Thoracic aorta (tissue), 2 donors: Measurements from ENCODE around the gene AFDN. TPM values are rescaled to one million over a fixed set of nuclear protein-coding genes. Genes with fewer than 3 reads are reported as not detected.

Source experiments
- ATAC-seq: fragments of 150-250 bp; one replicate; pipeline ENCODE4 v1.8.0; 2017; ENCODE audit warnings: low read depth; ENCODE audit not compliant: insufficient number of reproducible peaks, low FRiP score
- DNase-seq: peaks from one replicate; pipeline ENCODE4 v3.0.0-alpha.2; 2020; ENCODE audit warnings: low spot score
- H3K27ac ChIP-seq, 2 donors: fragments of 200-600 bp; sonication (generic); 1 replicate in 1 of 2; 2 replicates in 1 of 2; pipeline ENCODE4 v1.5.1; 2016; ENCODE audit warnings: mild to moderate bottlenecking in 2 of 2, moderate library complexity in 2 of 2
- H3K27me3 ChIP-seq: fragments of 200-600 bp; sonication (generic); replicated peaks from 2 replicates; pipeline ENCODE4 v1.6.0; 2016; ENCODE audit warnings: mild to moderate bottlenecking; ENCODE audit not compliant: insufficient read depth
- H3K36me3 ChIP-seq: fragments of 200-600 bp; sonication (generic); one replicate; pipeline ENCODE4 v1.5.1; 2016
- H3K4me1 ChIP-seq, 2 donors: fragments of 200-600 bp; sonication (generic); 1 replicate in 1 of 2; 2 replicates in 1 of 2; pipeline versions ENCODE4 v1.5.1 to v1.6.0; 2016; ENCODE audit warnings: low read depth in 2 of 2, mild to moderate bottlenecking in 1 of 2; ENCODE audit not compliant: control insufficient read depth in 1 of 2
- H3K4me3 ChIP-seq: fragments of 200-600 bp; sonication (generic); 2 replicates; pipeline ENCODE4 v1.5.1; 2016; ENCODE audit warnings: mild to moderate bottlenecking
- H3K9me3 ChIP-seq: fragments of 200-600 bp; sonication (generic); 2 replicates; pipeline ENCODE4 v1.5.1; 2016
- total RNA-seq, 2 donors: library from RNA; depleted of rRNA; stranded (reverse); fragments of >200 nt; gene quantifications; one replicate each; pipeline versions ENCODE4 v1.1.0 to v1.2.3, GENCODE V29; 2016
- TF ChIP-seq, protein P1 (sequence below): fragments of 200-600 bp; sonication (generic); IDR thresholded peaks from one replicate; pipeline ENCODE4 v1.5.1; 2019; ENCODE audit warnings: antibody characterized with exemption

The AFDN gene
- total RNA-seq, 2 donors from 2014 or later = 70.5 to 79.5 TPM

DNA sequence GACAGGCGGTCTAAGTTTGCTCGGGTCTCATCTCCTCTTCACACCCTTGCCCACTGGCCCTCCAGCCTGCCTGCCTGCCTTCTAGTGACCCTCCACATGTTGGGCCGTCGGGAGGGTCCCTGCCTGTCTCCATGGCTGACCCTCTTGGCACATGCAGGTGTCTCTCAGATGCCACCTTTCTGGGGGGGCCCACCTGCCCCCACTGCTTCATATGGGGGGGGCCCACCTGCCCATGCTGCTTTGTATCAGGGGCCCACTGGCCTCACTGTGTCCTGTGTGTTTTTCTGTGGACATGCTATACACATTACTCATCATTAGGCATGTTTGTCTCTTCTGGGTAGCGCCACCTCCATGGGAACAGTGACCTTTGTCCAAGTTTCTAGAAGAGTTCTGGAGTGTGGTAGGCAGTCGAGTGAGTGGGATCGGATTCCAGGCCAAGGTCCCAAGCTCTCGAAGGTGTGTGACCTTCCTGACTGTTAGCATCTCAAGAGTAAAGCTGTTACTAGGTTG, 130.3 kb downstream of the AFDN start:
- no peaks in the 10 kb centered on the region for H3K27me3 ChIP-seq
- no peaks in the 10 kb centered on the region for H3K9me3 ChIP-seq
- H3K36me3 ChIP-seq = peaks cover 4% of the 10 kb centered on the region
- no peaks in the 10 kb centered on the region for H3K4me1 ChIP-seq
- no peak for DNase-seq
- no peak overlapping the region for H3K27ac ChIP-seq
- TF ChIP-seq, protein P1, sequence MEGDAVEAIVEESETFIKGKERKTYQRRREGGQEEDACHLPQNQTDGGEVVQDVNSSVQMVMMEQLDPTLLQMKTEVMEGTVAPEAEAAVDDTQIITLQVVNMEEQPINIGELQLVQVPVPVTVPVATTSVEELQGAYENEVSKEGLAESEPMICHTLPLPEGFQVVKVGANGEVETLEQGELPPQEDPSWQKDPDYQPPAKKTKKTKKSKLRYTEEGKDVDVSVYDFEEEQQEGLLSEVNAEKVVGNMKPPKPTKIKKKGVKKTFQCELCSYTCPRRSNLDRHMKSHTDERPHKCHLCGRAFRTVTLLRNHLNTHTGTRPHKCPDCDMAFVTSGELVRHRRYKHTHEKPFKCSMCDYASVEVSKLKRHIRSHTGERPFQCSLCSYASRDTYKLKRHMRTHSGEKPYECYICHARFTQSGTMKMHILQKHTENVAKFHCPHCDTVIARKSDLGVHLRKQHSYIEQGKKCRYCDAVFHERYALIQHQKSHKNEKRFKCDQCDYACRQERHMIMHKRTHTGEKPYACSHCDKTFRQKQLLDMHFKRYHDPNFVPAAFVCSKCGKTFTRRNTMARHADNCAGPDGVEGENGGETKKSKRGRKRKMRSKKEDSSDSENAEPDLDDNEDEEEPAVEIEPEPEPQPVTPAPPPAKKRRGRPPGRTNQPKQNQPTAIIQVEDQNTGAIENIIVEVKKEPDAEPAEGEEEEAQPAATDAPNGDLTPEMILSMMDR = no peak
- no peak overlapping the region for H3K4me3 ChIP-seq
- ATAC-seq = no peak

DNA sequence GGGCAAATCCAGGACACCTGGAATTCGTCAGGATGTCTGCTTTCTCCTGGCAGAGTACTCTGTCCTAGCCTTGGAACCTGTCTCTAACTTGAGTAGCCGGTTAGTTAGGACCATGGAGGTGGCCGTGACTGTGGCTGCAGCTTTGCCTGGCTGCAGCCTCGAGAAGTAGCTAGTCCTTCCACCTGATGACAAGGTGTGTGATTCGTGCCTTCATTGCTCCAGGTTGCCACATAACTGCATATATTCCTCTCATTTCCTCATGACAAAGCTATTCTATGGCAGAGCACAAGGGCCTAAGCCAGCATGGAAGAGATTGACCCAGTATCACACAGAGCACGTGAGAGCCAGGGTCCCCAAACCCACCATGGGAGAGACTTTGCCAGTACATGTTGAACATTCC, 130.9 kb downstream of the AFDN start:
- peaks cover 5% of the 10 kb centered on the region for H3K36me3 ChIP-seq
- no peaks in the 10 kb centered on the region for H3K9me3 ChIP-seq
- ATAC-seq (no peak), DNase-seq (no peak)
- H3K4me3 ChIP-seq = no peak overlapping the region
- no peaks in the 10 kb centered on the region for H3K27me3 ChIP-seq
- TF ChIP-seq, protein P1 = no peak
- H3K4me1 ChIP-seq = no peaks in the 10 kb centered on the region
- H3K27ac ChIP-seq = no peak overlapping the region

DNA sequence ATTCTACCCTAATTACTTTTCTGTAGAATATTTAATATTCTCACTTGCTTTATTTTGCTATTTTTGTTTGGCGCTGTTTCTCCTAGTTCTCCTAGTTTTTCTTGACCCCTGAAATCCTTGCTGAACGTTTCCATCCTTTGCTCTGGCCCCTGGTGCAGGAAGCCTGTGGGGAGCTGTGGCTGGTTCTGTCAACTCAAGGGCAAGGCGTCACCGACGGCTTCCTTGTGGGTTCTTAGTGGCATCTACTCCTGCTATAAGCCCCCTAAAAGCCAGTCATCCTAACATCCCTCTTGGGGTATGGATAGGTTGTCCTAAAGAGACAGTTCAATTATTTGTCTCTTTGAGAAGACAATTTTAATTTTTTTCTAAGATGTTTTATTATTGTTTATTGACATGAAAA, 133.9 kb downstream of the AFDN start:
- H3K4me1 ChIP-seq = no peaks in the 10 kb centered on the region
- no peak for ATAC-seq
- H3K9me3 ChIP-seq = no peaks in the 10 kb centered on the region
- no peak overlapping the region for H3K4me3 ChIP-seq
- DNase-seq = no peak
- H3K27me3 ChIP-seq = no peaks in the 10 kb centered on the region
- TF ChIP-seq, protein P1 = no peak
- H3K27ac ChIP-seq = no peak overlapping the region
- H3K36me3 ChIP-seq = peaks cover 8% of the 10 kb centered on the region

DNA sequence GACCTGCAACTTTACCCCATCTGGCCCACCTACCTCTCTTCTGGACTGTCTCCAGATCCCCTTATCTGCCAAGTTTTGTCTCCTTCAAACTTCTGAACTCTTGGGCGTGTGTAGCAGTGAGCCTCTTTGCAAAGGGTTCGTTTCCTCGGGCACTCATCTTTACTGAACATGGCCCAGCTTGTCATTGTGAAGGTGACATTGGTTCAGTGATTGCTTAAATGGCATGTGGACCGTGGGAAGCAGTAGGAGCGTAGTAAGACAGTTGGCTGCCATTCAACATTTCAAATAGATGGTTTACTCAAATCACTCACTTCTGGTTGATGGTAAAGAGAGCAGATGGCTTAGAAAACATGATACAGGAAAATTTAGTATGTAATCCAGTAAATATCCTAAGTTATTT, 136.0 kb downstream of the AFDN start:
- Histone ChIP-seq H3K27ac (no peak overlapping the region), H3K27me3 (no peaks in the 10 kb centered on the region), H3K9me3 (no peaks in the 10 kb centered on the region), H3K4me3 (no peak overlapping the region), H3K36me3 (peaks cover 15% of the 10 kb centered on the region), H3K4me1 (no peaks in the 10 kb centered on the region)
- TF ChIP-seq, protein P1 = no peak
- no peak for ATAC-seq
- no peak for DNase-seq

DNA sequence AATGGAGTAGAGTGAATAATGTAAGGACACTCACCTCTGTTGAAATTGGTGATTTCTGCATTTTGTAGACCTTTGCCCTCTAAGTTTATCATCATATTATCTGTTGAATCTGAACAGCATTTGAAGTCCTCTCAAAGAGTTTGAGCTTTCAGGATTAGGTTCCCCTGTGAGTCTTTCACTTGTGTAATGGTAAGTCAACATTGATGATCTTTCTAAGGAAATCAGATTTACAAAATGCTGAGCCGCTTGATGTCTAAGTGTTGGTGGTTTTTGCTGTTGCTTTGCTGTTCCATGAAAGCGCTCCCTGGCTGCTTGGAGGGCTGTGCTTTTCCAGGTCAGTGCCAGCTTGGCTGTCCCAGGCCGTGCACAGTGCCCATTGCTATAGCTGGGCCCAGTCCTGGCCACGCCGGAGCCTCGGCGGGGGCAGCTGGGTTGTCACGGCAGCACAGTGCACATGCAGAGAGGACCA, 136.9 kb downstream of the AFDN start:
- TF ChIP-seq, protein P1 = no peak
- ATAC-seq = no peak
- Histone ChIP-seq H3K27ac (no peak overlapping the region), H3K4me3 (no peak overlapping the region), H3K27me3 (no peaks in the 10 kb centered on the region), H3K36me3 (peaks cover 15% of the 10 kb centered on the region), H3K9me3 (no peaks in the 10 kb centered on the region), H3K4me1 (no peaks in the 10 kb centered on the region)
- no peak for DNase-seq
